ENCODE data around the gene TTC38.
"Not testable (repeated sequence)": the region's sequence is repeated elsewhere in the genome, so short reads cannot be mapped to it uniquely, and the experiment has no call there.

TTC38 gene

GRCh38 chr22:46259374-46259773, 8.4 kb upstream of the TTC38 start:
- DNase-seq (ENCODE audit: low spot score), result no peak
- TF ChIP-seq, protein P1, sequence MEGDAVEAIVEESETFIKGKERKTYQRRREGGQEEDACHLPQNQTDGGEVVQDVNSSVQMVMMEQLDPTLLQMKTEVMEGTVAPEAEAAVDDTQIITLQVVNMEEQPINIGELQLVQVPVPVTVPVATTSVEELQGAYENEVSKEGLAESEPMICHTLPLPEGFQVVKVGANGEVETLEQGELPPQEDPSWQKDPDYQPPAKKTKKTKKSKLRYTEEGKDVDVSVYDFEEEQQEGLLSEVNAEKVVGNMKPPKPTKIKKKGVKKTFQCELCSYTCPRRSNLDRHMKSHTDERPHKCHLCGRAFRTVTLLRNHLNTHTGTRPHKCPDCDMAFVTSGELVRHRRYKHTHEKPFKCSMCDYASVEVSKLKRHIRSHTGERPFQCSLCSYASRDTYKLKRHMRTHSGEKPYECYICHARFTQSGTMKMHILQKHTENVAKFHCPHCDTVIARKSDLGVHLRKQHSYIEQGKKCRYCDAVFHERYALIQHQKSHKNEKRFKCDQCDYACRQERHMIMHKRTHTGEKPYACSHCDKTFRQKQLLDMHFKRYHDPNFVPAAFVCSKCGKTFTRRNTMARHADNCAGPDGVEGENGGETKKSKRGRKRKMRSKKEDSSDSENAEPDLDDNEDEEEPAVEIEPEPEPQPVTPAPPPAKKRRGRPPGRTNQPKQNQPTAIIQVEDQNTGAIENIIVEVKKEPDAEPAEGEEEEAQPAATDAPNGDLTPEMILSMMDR (IDR thresholded peaks at IDR 0.05; ENCODE audit: extremely low read depth, missing control alignments), result no peak

DNA sequence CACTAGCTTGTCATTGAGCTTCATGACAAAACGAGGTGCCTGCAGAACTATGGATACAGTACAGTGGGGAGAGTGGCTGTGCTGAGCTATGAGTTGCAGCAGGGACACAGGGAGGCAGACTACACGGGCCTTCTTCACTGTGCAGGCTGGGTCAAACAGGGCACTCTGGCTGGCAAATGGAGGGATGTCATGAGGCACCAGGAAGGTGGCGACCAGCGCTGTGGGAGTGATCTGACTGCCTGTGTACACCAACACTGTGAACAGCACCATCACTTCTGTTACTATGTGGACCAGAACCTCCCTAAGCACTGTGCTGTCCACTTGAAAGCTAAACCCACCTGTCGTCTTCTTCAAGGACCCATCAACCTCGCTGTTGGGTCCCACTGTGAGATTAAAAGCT, 7.8 kb upstream of the TTC38 start:
- TF ChIP-seq, protein P1 (IDR thresholded peaks at IDR 0.05; ENCODE audit: extremely low read depth, missing control alignments), result no peak
- no peak for DNase-seq (ENCODE audit: low spot score)

- peak; percentile 63 for DNase-seq (ENCODE audit: low spot score)
- TF ChIP-seq, protein P1 (IDR thresholded peaks at IDR 0.05; ENCODE audit: extremely low read depth, missing control alignments), result peak; percentile 10
Measured at GRCh38 chr22:46262449-46263215, 5.2 kb upstream of the TTC38 start.

- no peak for DNase-seq (ENCODE audit: low spot score)
- TF ChIP-seq, protein P1 (IDR thresholded peaks at IDR 0.05; ENCODE audit: extremely low read depth, missing control alignments), result no peak
Measured at GRCh38 chr22:46263216-46263590, 4.6 kb upstream of the TTC38 start, which contains the start of gene PKDREJ. Gene PKDREJ (minus strand): TSS chr22:46263343. CDS start chr22:46263322, 21 bp downstream.

GRCh38 chr22:46264520-46264919, 3.3 kb upstream of the TTC38 start:
- DNase-seq (ENCODE audit: low spot score), result not testable (repeated sequence)

DNA sequence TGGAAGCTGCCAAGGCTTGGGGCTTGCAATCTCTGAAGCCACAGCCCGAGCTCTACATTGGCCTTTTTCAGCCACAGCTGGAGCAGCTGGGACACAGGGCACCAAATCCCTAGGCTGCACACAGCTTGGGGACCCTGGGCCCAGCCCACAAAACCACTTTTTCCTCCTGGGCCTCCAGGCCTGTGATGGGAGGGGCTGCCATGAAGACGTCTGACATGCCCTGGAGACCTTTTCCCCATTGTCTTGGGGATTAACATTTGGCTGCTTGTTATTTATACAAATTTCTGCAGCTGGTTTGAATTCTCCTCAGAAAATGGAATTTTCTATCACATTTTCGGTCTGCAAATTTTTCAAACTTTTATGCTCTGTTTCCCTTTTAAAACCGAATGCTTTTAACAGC, 2.2 kb upstream of the TTC38 start:
- DNase-seq (ENCODE audit: low spot score), result not testable (repeated sequence)

GRCh38 chr22:46269564-46269963, 1.8 kb downstream of the TTC38 start:
- TF ChIP-seq, protein P1 (IDR thresholded peaks at IDR 0.05; ENCODE audit: extremely low read depth, missing control alignments), result no peak
- no peak for DNase-seq (ENCODE audit: low spot score)

DNA sequence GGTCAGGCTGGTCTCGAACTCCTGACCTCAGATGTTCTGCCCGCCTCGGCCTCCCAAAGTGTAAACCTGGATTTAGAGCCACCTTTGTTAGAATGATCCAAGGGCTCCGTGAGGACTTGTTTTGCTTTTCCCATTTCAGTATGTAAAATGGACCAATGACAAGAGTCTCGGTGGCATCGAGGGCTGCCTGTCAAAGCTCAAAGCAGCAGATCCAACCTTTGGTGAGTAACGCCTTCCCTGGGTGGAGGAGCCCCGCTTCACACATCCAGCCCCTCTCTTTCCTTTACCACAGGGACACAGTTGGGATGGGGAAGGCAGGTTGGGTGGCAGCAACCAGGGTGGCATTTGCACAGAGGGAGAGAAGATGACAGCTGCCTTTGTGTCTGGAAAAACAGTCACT, 4.4 kb downstream of the TTC38 start:
- TF ChIP-seq, protein P1 (IDR thresholded peaks at IDR 0.05; ENCODE audit: extremely low read depth, missing control alignments), result no peak
- DNase-seq (ENCODE audit: low spot score), result no peak
